Brain microvascular endothelial cell (primary cell): ENCODE results near the gene ZNF541.
"Not testable (repeated sequence)": the region's sequence is repeated elsewhere in the genome, so short reads cannot be mapped to it uniquely, and the experiment has no call there.

ENCODE experiments used
- DNase-seq: peaks from one replicate; pipeline ENCODE4 v3.0.0-alpha.2; 2020
- H3K27ac ChIP-seq: fragments of 250-450 bp; sonication (Bioruptor Pico); 2 replicates; pipeline ENCODE4 v1.5.1; 2020; ENCODE audit warnings: mild to moderate bottlenecking, moderate library complexity
- H3K27me3 ChIP-seq: fragments of 250-450 bp; sonication (Bioruptor Pico); replicated peaks from 2 replicates; pipeline ENCODE4 v1.5.1; 2020; ENCODE audit warnings: mild to moderate bottlenecking
- H3K36me3 ChIP-seq: fragments of 250-450 bp; sonication (Bioruptor Pico); replicated peaks from 2 replicates; pipeline ENCODE4 v1.5.1; 2020; ENCODE audit warnings: mild to moderate bottlenecking
- H3K4me3 ChIP-seq: 2 replicates; pipeline ENCODE4 v1.5.1; 2011; ENCODE audit warnings: low read depth, mild to moderate bottlenecking, control low read depth, low read length, moderate library complexity
- CTCF ChIP-seq: IDR thresholded peaks from 2 replicates; pipeline ENCODE4 v1.5.1; 2011; ENCODE audit warnings: low read depth, mild to moderate bottlenecking, moderate library complexity, low read length, control low read depth, inconsistent platforms; ENCODE audit errors: missing control alignments
- in situ Hi-C: cut with HindIII; loops from 2 replicates; pipeline ENCODE4 v1.10.0; 2017; ENCODE audit warnings: low sequenced_read_pairs, low pct_ligation_motif_present

The ZNF541 gene

GRCh38 chr19:47601180-47601904 lies 28.4 kb upstream of the ZNF541 start:
- in situ Hi-C loops = no loop called here
- H3K4me3 ChIP-seq = peak overlapping the region; percentile 62
- DNase-seq = no peak
- no peaks in the 10 kb centered on the region for H3K36me3 ChIP-seq
- no peak for TF ChIP-seq CTCF
- no peak overlapping the region for H3K27ac ChIP-seq
- no peaks in the 10 kb centered on the region for H3K27me3 ChIP-seq

DNA sequence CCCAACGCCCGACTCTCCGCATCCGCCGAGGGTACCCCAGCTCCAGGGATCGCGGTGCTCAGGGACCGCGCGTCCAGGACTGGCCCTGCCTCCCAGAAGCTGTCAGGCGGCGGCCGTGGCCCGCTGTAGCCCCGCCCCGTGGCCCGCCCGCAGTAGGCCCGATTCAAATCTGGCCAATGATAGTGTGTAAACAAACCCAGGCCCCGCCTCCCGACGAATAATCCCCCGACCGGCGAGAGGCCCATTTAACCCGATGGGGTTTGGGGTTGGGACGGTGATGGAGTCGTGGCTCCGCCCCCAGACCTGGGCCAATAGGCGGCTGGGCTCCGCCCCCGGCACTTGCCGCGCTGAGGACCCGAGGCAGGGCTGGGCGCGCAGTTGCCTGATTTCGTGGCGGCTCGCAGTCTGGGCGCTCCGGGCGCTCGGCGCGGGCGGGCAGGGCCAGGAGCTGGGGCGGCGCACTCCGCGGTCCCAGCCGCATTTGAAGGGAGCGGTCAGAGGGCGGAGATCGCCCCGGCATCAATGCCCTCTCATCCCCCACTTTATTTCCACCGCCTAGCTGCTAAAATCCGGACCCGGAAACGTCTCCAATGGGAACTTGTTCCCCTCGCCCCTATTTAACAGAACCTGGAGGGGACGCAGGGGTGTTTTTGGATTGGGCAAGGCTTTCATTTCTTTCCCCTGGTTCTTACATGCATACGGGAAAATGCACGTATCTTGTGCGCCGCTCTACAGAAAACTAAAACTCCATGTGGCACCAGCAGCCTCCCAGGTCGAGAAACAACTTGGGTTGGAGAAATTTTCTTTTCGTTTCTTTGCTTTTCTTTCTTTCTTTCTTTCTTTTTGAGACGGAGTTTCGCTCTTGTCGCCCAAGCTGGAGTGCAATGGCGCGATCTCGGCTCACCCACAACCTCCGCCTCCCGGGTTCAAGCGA lies 27.6 kb upstream of the ZNF541 start:
- TF ChIP-seq CTCF = no peak
- in situ Hi-C loops = no loop called here
- no peaks in the 10 kb centered on the region for H3K27me3 ChIP-seq
- peak; percentile 99 for DNase-seq
- H3K27ac ChIP-seq = peak overlapping the region; percentile 67
- H3K36me3 ChIP-seq = no peaks in the 10 kb centered on the region
- peak overlapping the region; percentile 62 for H3K4me3 ChIP-seq

DNA sequence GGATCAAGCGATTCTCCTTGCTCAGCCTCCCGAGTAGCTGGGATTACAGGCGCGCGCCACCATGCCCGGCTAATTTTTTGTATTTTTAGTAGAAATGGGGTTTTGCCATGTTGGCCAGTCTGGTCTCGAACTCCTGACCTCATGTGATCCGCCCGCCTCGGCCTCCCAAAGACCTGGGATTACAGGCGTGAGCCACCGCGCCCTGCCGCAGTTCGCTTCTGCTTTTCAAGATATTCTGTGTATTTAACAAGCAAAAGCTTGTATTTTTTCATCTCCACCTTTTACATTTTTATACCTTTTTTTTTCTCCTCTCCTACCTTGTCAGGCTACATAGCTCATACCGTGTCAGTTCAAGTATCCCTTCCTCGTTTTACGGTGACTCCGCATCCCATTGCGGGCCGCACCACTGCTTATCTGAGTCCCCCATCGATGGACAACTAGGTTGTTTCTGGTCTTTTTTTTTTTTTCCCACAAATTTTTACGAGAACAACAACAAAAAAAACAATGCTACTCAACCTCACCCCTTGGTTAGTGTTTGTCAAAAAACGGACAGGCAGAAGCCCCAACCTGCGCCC lies 26.8 kb upstream of the ZNF541 start:
- peak overlapping the region; percentile 46 for H3K27ac ChIP-seq
- H3K36me3 ChIP-seq, H3K27me3 ChIP-seq, in situ Hi-C loops, DNase-seq: not testable (repeated sequence)
- peak overlapping the region; percentile 55 for H3K4me3 ChIP-seq

- Histone ChIP-seq H3K27ac (peak overlapping the region; percentile 46), H3K36me3 (no peaks in the 10 kb centered on the region), H3K4me3 (peak overlapping the region; percentile 38), H3K27me3 (no peaks in the 10 kb centered on the region)
- TF ChIP-seq CTCF = no peak
- in situ Hi-C loops = no loop called here
- peak; percentile 95 for DNase-seq
Measured at GRCh38 chr19:47598407-47599349, 25.7 kb upstream of the ZNF541 start.

GRCh38 chr19:47595944-47596343 lies 23.0 kb upstream of the ZNF541 start:
- no peak for DNase-seq
- no peak overlapping the region for H3K27ac ChIP-seq
- H3K36me3 ChIP-seq = no peaks in the 10 kb centered on the region
- H3K27me3 ChIP-seq = no peaks in the 10 kb centered on the region
- in situ Hi-C loops = no loop called here
- no peak for TF ChIP-seq CTCF
- H3K4me3 ChIP-seq = no peak overlapping the region
